H9 (cell line): ENCODE results near the gene FAXC. TPM values are rescaled to one million over a fixed set of nuclear protein-coding genes. Genes with fewer than 3 reads are reported as not detected.

Source experiments
- DNase-seq: peaks from one replicate; pipeline ENCODE4 v3.0.0-alpha.2; 2017
- H2AFZ ChIP-seq: one replicate; pipeline ENCODE4 v1.6.1; 2013; ENCODE audit warnings: mild to moderate bottlenecking, low read length, control low read depth, moderate library complexity
- H2AK5ac ChIP-seq: 2 replicates; pipeline ENCODE4 v1.6.1; 2013; ENCODE audit warnings: low read length, control low read depth, mixed read lengths; ENCODE audit not compliant: insufficient read length
- H2BK120ac ChIP-seq: one replicate; pipeline ENCODE4 v1.6.1; 2013; ENCODE audit warnings: low read depth, mild to moderate bottlenecking, low read length, control low read depth, inconsistent platforms; ENCODE audit not compliant: poor library complexity, severe bottlenecking
- H2BK12ac ChIP-seq: 2 replicates; pipeline ENCODE4 v1.6.1; 2013; ENCODE audit warnings: low read length, control low read depth, mixed read lengths, low read depth; ENCODE audit not compliant: insufficient read length
- H2BK15ac ChIP-seq: 2 replicates; pipeline ENCODE4 v1.6.1; 2013; ENCODE audit warnings: low read depth, low read length, control low read depth
- H2BK20ac ChIP-seq: one replicate; pipeline ENCODE4 v1.6.1; 2013; ENCODE audit warnings: low read depth, mild to moderate bottlenecking, low read length, control low read depth, inconsistent platforms; ENCODE audit not compliant: poor library complexity, severe bottlenecking
- H2BK5ac ChIP-seq: 2 replicates; pipeline ENCODE4 v1.6.1; 2013; ENCODE audit warnings: low read length, control low read depth, mixed read lengths; ENCODE audit not compliant: insufficient read length
- H3K14ac ChIP-seq: 2 replicates; pipeline ENCODE4 v1.6.1; 2013; ENCODE audit warnings: low read length, control low read depth; ENCODE audit not compliant: insufficient read depth
- H3K18ac ChIP-seq: 2 replicates; pipeline ENCODE4 v1.6.1; 2013; ENCODE audit warnings: low read depth, mild to moderate bottlenecking, mixed read lengths, low read length, control low read depth; ENCODE audit not compliant: insufficient read length
- H3K23ac ChIP-seq: 2 replicates; pipeline ENCODE4 v1.6.1; 2013; ENCODE audit warnings: low read length, control low read depth, mixed read lengths, low read depth; ENCODE audit not compliant: insufficient read length
- H3K23me2 ChIP-seq: 2 replicates; pipeline ENCODE4 v1.6.1; 2013; ENCODE audit warnings: low read depth, mild to moderate bottlenecking, mixed read lengths, low read length, control low read depth; ENCODE audit not compliant: insufficient read length, poor library complexity, severe bottlenecking
- H3K27ac ChIP-seq: 2 replicates; pipeline ENCODE4 v1.5.1; 2013; ENCODE audit warnings: low read length, control low read depth, mixed read lengths, low read depth; ENCODE audit not compliant: insufficient read length
- H3K27me3 ChIP-seq: 2 replicates; pipeline ENCODE4 v1.6.1; 2013; ENCODE audit warnings: low read length, control low read depth, inconsistent platforms; ENCODE audit not compliant: insufficient read depth
- H3K4ac ChIP-seq: 2 replicates; pipeline ENCODE4 v1.6.1; 2013; ENCODE audit warnings: low read depth, mild to moderate bottlenecking, control low read depth, inconsistent platforms, low read length, moderate library complexity
- H3K4me1 ChIP-seq: 2 replicates; pipeline ENCODE4 v1.6.1; 2013; ENCODE audit warnings: low read length, control low read depth, inconsistent platforms; ENCODE audit not compliant: insufficient read depth
- H3K4me2 ChIP-seq: 2 replicates; pipeline ENCODE4 v1.6.1; 2013; ENCODE audit warnings: low read length, control low read depth, mixed read lengths; ENCODE audit not compliant: insufficient read length, insufficient read depth
- H3K56ac ChIP-seq: 2 replicates; pipeline ENCODE4 v1.6.1; 2013; ENCODE audit warnings: low read depth, mild to moderate bottlenecking, mixed read lengths, low read length, control low read depth; ENCODE audit not compliant: insufficient read length
- H3K79me1 ChIP-seq: 2 replicates; pipeline ENCODE4 v1.6.1; 2013; ENCODE audit warnings: low read depth, mild to moderate bottlenecking, moderate library complexity, low read length, control low read depth, inconsistent platforms; ENCODE audit not compliant: insufficient read depth, poor library complexity, severe bottlenecking
- H3K79me2 ChIP-seq: 2 replicates; pipeline ENCODE4 v1.6.1; 2013; ENCODE audit warnings: low read length, control low read depth, inconsistent platforms; ENCODE audit not compliant: insufficient read depth
- H3K9ac ChIP-seq: 2 replicates; pipeline ENCODE4 v1.6.1; 2013; ENCODE audit warnings: low read length, control low read depth, mixed read lengths; ENCODE audit not compliant: insufficient read length; ENCODE audit errors: extremely low read depth
- H3K9me3 ChIP-seq: one replicate; pipeline ENCODE4 v1.6.1; 2013; ENCODE audit warnings: low read depth, low read length, inconsistent platforms; ENCODE audit not compliant: control insufficient read depth
- H3T11ph ChIP-seq: one replicate; pipeline ENCODE4 v1.6.1; 2013; ENCODE audit warnings: mild to moderate bottlenecking, low read length, control low read depth, inconsistent platforms
- H4K20me1 ChIP-seq: one replicate; pipeline ENCODE4 v1.6.1; 2013; ENCODE audit not compliant: control insufficient read depth, insufficient read length, insufficient read depth
- H4K5ac ChIP-seq: 2 replicates; pipeline ENCODE4 v1.6.1; 2013; ENCODE audit warnings: low read depth, mild to moderate bottlenecking, mixed read lengths, low read length, control low read depth; ENCODE audit not compliant: insufficient read length
- H4K8ac ChIP-seq: replicated peaks from 2 replicates; pipeline ENCODE4 v1.6.1; 2013; ENCODE audit warnings: low read length, control low read depth, mixed read lengths, low read depth; ENCODE audit not compliant: insufficient read length
- H4K91ac ChIP-seq: 2 replicates; pipeline ENCODE4 v1.6.1; 2013; ENCODE audit warnings: low read depth, mild to moderate bottlenecking, moderate library complexity, mixed read lengths, low read length, control low read depth; ENCODE audit not compliant: insufficient read length
- H3K27ac Mint-ChIP-seq, 3 experiments: 2 replicates in 2 of 3; 3 replicates in 1 of 3; pipeline ENCODE4 v1.8.0; 2020 to 2021; ENCODE audit warnings: mixed read lengths in 3 of 3, mild to moderate bottlenecking in 1 of 3, moderate library complexity in 1 of 3
- H3K27me3 Mint-ChIP-seq: 2 replicates; pipeline ENCODE4 v1.8.0; 2021; ENCODE audit warnings: low read depth, mild to moderate bottlenecking, moderate library complexity, mixed read lengths
- H3K36me3 Mint-ChIP-seq, 3 experiments: 2 replicates in 2 of 3; 3 replicates in 1 of 3; pipeline ENCODE4 v1.8.0; 2020 to 2021; ENCODE audit warnings: low read depth in 3 of 3, mixed read lengths in 3 of 3; ENCODE audit not compliant: insufficient read depth in 1 of 3
- H3K4me1 Mint-ChIP-seq, 2 experiments: 2 replicates each; pipeline ENCODE4 v1.8.0; 2020; ENCODE audit warnings: mixed read lengths in 2 of 2
- H3K4me3 Mint-ChIP-seq, 2 experiments: 2 replicates in 1 of 2; 3 replicates in 1 of 2; pipeline ENCODE4 v1.8.0; 2020 to 2021; ENCODE audit warnings: mild to moderate bottlenecking in 2 of 2, mixed read lengths in 2 of 2, moderate library complexity in 1 of 2
- H3K9me3 Mint-ChIP-seq, 2 experiments: 2 replicates in 1 of 2; 3 replicates in 1 of 2; pipeline ENCODE4 v1.8.0; 2020; ENCODE audit warnings: mild to moderate bottlenecking in 2 of 2, mixed read lengths in 2 of 2, moderate library complexity in 1 of 2
- CTCF ChIP-seq: fragments of 200-600 bp; sonication (generic); conservative IDR thresholded peaks from 3 replicates; pipeline ENCODE4 v1.8.0; 2021; ENCODE audit warnings: antibody characterized with exemption, mild to moderate bottlenecking
- WGBS: extraction: QIAGEN DNeasy Blood & Tissue Kit; methylation state at CpG from one replicate; pipeline ENCODE4 v1.1.7; 2013; ENCODE audit warnings: missing lambda C conversion rate, low lambda C conversion rate, mixed read lengths; ENCODE audit not compliant: insufficient read length; ENCODE audit errors: extremely low coverage; 5-methylcytosine and 5-hydroxymethylcytosine counted together
- total RNA-seq: library from RNA; stranded (reverse); gene quantifications from 2 replicates; pipeline ENCODE4 v1.2.1, GENCODE V29; 2021

Gene FAXC
- total RNA-seq, 1 experiment from 2014 or later: 17.2 TPM

GRCh38 chr6:99254616-99255550 is 94.6 kb downstream of the FAXC start:
- Histone ChIP-seq H4K8ac (no peak overlapping the region), H3T11ph (no peak overlapping the region), H2BK5ac (no peak overlapping the region), H3K9me3 (no peaks in the 10 kb centered on the region), H3K14ac (no peak overlapping the region; the same call in 1 of the 2 replicates), H3K4me2 (no peak overlapping the region), H3K27ac (no peak overlapping the region), H3K18ac (no peak overlapping the region), H2BK120ac (no peak overlapping the region), H2AFZ (no peak overlapping the region), H3K79me1 (no peaks in the 10 kb centered on the region), H3K27me3 (no peaks in the 10 kb centered on the region), H2BK15ac (no peak overlapping the region), H3K56ac (no peak overlapping the region), H3K4ac (no peak overlapping the region), H3K9ac (no peak overlapping the region), H4K5ac (no peak overlapping the region), H3K79me2 (no peaks in the 10 kb centered on the region), H2BK20ac (no peak overlapping the region), H4K91ac (no peak overlapping the region), H4K20me1 (no peaks in the 10 kb centered on the region), H2BK12ac (no peak overlapping the region), H2AK5ac (no peak overlapping the region), H3K23ac (no peak overlapping the region), H3K23me2 (no peaks in the 10 kb centered on the region), H3K4me1 (no peaks in the 10 kb centered on the region)
- Mint-ChIP-seq H3K36me3 (no peaks in the 10 kb centered on the region), H3K4me1 (no peaks in the 10 kb centered on the region), H3K27me3 (peaks cover 2% of the 10 kb centered on the region), H3K27ac (no peak overlapping the region), H3K9me3 (peaks cover 0 to 4% of the 10 kb centered on the region in 2 experiments; a peak in 2 of 5 replicates), H3K4me3 (no peak overlapping the region)
- no peak for TF ChIP-seq CTCF
- no CpG with 5 or more reads among the region's 20 CpGs for WGBS
- no peak for DNase-seq
